Activated naive CD4-positive, alpha-beta T cell treated with anti-CD3 and anti-CD28 coated beads, Interleukin-2, amount 50 U/mL, for 24 hours (primary cell): ENCODE results near the gene PKMYT1.
A peak's percentile ranks its signal among the peaks of the same experiment; 100 is the strongest.

Experiments used
- H3K27ac Mint-ChIP-seq: one replicate; pipeline ENCODE4 v1.8.0; 2021; ENCODE audit warnings: mild to moderate bottlenecking, mixed read lengths
- H3K27me3 Mint-ChIP-seq: one replicate; pipeline ENCODE4 v1.8.0; 2021; ENCODE audit warnings: mixed read lengths
- H3K36me3 Mint-ChIP-seq: one replicate; pipeline ENCODE4 v1.8.0; 2021; ENCODE audit warnings: mixed read lengths
- H3K4me1 Mint-ChIP-seq: one replicate; pipeline ENCODE4 v1.8.0; 2021; ENCODE audit warnings: mixed read lengths
- H3K4me3 Mint-ChIP-seq: one replicate; pipeline ENCODE4 v1.8.0; 2021; ENCODE audit warnings: mild to moderate bottlenecking, mixed read lengths
- H3K9me3 Mint-ChIP-seq: one replicate; pipeline ENCODE4 v1.8.0; 2021; ENCODE audit warnings: mixed read lengths

PKMYT1 gene

DNA sequence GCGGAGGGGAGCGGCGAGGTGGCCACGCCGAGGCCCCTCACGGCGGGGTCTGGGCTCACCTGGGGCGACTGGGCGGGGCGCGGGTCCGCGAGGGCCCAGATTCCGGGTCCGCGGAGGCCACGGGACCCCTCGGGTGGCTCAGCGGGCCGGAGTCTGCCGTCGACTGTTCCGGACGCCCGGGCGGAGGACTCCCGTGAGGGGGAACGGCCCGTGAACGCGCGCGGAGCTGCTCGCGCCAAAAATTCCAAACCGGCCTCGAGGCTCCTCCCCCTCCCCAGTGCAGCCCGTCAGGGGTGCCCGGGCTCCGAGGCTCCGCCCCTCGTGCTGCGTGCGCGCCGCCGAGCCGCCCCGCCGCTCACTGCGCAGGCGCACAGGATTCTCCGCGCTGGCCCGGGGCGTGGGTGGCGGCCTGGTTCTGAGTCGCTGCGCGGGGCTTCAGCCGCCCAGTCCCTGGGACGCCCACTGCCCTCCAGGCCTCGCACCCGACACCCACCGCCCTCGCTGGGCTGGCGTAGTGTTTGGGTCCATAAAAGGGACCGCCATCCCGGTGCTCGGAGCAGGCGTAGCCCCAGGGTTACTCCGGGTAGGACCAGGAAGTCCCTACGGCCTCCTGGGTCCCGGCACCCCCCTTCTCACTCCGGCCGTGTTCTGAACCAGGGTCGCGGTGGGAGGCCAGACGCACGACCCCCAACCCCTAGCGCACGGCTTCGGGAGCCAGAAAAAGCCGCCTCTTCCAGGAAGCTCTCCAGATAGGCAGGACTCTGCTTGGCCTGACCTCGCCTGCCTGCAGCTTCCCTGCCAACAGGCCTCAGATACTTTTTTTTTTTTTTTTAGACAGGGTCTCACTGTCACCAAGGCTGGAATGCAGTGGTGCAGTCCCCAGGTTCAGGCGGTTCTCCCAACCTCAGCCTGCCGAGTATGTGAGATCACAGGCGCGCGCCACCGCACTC, at the start of gene PKMYT1:
TSS of gene PKMYT1 (minus strand) at position 220 of the 950 bp plus-strand sequence. CDS start 789 bp downstream, outside the sequence.
- no peak within 1 kb of the TSS for H3K27ac Mint-ChIP-seq
- H3K4me1 Mint-ChIP-seq, result peaks cover 16% of the 10 kb centered on the region
- no peaks in the 10 kb centered on the region for H3K9me3 Mint-ChIP-seq
- peak within 1 kb of the TSS; percentile 85 for H3K4me3 Mint-ChIP-seq
- H3K27me3 Mint-ChIP-seq, result no peaks in the 10 kb centered on the region
- H3K36me3 Mint-ChIP-seq, result no peaks in the 10 kb centered on the region

DNA sequence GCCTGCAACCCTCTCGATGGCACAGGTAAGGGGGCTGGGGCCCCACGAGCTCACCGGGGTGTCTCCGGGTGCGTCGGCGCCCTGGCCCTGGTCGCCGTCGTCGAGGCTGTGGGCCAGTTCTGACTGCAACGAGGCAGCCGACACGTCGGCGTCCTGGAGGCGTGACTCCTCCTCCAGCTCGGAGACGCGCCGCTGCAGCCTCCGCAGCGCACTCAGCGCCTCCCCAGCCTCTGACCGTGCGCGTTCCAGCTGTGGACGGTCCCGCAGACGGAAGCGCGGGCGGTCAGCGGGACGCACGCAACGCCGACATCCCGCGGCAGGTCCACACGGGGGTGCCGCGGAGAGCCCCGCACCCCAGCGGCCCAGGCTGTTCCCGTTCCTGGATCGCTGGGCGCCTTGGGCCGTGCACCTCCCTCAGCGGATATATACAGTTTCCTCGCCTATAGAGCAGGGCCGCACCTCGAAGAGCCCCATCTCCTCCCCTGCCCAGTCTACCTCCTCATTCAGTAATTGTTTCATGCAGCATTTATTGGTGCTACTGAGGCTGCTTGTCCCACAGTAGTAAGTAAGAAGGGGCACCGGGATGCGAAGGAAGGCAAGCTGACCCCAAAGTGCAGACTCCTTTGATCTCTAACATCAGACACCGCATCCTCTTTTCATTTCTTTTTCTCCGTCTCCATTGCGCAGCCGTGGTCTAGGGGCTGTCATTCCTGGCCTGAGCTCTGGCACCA, 49.4 kb upstream of the PKMYT1 start:
- peaks cover 2% of the 10 kb centered on the region for H3K36me3 Mint-ChIP-seq
- no peak overlapping the region for H3K27ac Mint-ChIP-seq
- peaks cover 18% of the 10 kb centered on the region for H3K4me1 Mint-ChIP-seq
- peaks cover 30% of the 10 kb centered on the region for H3K27me3 Mint-ChIP-seq
- H3K4me3 Mint-ChIP-seq, result peak overlapping the region; percentile 58
- H3K9me3 Mint-ChIP-seq, result no peaks in the 10 kb centered on the region

DNA sequence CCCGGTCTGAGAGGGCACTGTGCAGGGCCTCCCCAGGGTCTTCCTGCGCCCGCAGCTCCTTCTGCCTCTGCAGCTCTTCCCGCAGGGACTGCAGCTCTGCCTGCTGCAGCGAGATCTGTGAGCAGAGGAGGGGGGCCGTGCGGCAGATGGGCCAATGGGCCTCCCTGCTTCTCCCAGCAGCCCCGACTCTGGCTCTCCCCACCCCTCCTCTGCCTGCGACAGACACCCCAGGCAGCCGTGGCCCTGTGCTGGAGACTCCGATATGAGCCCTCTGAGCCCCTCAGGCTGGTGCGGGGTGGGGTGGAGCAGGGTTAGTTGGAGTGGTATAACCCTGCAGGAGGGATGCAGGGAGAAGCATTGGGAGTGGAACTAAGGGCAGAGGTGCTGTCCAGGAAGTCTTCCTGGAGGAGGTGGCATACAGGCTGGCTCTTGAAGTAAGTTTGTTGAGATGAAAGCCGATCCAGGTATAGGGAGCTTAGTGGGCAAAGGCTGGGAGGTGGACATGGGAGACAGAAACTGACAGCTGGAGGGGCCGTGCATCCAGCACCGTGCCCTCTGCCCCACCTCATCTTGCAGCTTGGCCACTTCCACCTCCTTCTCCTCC, 48.6 kb upstream of the PKMYT1 start:
- Mint-ChIP-seq H3K27me3 (peaks cover 26% of the 10 kb centered on the region), H3K36me3 (peaks cover 3% of the 10 kb centered on the region), H3K4me1 (peaks cover 24% of the 10 kb centered on the region), H3K27ac (peak overlapping the region; percentile 46), H3K9me3 (no peaks in the 10 kb centered on the region), H3K4me3 (peak overlapping the region; percentile 58)

DNA sequence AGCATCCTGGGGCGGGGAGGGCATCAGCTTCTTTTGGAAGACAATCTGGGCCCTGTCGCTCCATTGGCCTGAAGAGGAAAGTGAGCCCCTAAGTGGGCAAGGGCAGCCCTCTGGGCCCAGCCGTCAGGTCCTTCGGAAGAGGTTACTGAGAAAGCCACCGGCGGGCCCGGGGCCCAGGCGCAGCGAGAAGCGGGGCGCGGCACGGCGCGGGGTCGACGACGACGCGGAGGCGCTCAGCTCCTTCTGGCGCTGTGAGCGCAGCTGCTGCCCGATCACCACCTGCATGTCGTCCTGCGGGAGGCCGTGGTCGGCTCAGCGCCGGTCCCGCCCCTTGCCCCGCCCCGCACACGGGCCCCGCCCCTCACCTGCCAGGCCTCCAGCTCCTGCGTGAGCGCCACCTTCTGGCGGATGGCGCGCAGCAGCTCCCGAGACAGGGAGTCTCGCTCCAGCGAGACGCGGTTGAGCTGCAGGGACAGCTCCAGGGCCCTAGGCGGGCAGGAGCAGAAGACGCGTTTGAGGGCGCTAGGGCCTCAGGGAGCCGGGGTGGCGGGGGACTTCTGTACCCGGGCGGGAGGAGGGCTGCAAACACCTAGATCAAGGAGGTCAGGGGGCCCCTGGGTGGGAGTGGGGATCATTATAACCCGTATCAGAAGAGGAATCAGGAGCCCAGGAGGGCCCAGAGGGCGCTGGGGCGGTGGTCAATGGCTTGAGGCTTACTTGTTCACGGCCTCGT, 47.9 kb upstream of the PKMYT1 start:
- peaks cover 27% of the 10 kb centered on the region for H3K4me1 Mint-ChIP-seq
- no peaks in the 10 kb centered on the region for H3K9me3 Mint-ChIP-seq
- H3K27ac Mint-ChIP-seq, result no peak overlapping the region
- peaks cover 21% of the 10 kb centered on the region for H3K27me3 Mint-ChIP-seq
- peak overlapping the region; percentile 65 for H3K4me3 Mint-ChIP-seq
- H3K36me3 Mint-ChIP-seq, result peaks cover 3% of the 10 kb centered on the region

DNA sequence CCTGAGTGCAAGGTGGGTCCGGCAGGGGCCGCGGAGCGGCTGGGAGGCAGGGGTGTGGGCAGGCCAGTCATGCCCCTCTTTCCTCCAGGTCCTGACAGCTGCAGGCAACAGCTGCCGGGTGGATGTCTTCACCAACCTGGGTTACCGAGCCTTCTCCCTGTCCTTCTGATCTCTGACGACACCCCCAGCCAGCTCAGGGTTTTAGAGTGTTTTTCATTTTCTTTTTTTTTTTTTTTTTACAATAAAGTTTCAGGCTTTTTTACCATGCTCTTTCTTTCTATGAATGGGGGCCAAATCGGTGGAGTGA, 47.2 kb upstream of the PKMYT1 start:
- H3K4me1 Mint-ChIP-seq, result peaks cover 34% of the 10 kb centered on the region
- peaks cover 3% of the 10 kb centered on the region for H3K36me3 Mint-ChIP-seq
- H3K9me3 Mint-ChIP-seq, result no peaks in the 10 kb centered on the region
- H3K27me3 Mint-ChIP-seq, result peaks cover 15% of the 10 kb centered on the region
- H3K4me3 Mint-ChIP-seq, result no peak overlapping the region
- H3K27ac Mint-ChIP-seq, result no peak overlapping the region

DNA sequence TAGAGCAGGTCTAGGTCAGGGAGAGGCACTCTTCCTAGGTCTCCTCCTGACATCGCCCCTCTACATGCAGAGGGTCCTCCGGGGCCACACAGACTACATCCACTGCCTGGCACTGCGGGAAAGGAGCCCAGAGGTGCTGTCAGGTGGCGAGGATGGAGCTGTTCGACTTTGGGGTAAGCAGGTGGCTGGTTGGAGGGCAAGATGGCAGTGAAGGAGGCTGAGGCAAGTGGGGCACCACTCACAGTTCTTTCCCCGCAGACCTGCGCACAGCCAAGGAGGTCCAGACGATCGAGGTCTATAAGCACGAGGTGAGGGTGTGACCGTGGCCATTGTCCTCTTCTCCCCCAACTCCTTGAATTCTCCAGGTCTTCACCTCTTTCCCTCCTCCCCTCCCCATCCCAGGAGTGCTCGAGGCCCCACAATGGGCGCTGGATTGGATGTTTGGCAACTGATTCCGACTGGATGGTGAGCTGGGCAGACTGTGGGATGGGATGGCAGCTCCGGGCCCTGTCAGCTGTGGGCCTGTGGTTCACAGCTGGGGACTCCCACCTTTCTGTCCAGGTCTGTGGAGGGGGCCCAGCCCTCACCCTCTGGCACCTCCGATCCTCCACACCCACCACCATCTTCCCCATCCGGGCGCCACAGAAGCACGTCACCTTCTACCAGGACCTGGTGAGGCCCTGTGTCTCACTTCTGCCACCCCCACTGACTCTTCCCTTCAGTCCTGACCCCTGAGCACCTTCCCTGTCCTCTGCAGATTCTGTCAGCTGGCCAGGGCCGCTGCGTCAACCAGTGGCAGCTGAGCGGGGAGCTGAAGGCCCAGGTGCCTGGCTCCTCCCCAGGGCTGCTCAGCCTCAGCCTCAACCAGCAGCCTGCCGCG, 46.6 kb upstream of the PKMYT1 start:
- no peaks in the 10 kb centered on the region for H3K9me3 Mint-ChIP-seq
- no peak overlapping the region for H3K4me3 Mint-ChIP-seq
- H3K27ac Mint-ChIP-seq, result no peak overlapping the region
- H3K27me3 Mint-ChIP-seq, result peaks cover 12% of the 10 kb centered on the region
- H3K36me3 Mint-ChIP-seq, result peaks cover 3% of the 10 kb centered on the region
- H3K4me1 Mint-ChIP-seq, result peaks cover 40% of the 10 kb centered on the region

DNA sequence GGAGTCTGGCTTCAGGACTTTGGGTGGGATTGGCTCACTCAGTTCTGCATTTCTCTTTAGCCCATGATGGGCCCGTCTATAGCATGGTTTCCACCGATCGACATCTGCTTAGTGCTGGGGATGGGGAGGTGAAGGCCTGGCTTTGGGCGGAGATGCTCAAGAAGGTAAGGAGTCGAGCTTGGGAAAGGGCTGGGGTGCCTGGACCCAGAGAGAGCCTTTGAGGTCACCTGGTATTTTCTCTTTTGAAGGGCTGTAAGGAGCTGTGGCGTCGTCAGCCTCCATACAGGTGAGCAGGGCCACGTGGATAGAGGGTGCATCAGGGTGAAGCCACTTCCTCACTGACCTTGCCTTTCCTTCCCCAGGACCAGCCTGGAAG, 45.7 kb upstream of the PKMYT1 start:
- Mint-ChIP-seq H3K4me3 (no peak overlapping the region), H3K27me3 (peaks cover 9% of the 10 kb centered on the region), H3K9me3 (no peaks in the 10 kb centered on the region), H3K27ac (no peak overlapping the region), H3K36me3 (peaks cover 3% of the 10 kb centered on the region), H3K4me1 (peaks cover 48% of the 10 kb centered on the region)

DNA sequence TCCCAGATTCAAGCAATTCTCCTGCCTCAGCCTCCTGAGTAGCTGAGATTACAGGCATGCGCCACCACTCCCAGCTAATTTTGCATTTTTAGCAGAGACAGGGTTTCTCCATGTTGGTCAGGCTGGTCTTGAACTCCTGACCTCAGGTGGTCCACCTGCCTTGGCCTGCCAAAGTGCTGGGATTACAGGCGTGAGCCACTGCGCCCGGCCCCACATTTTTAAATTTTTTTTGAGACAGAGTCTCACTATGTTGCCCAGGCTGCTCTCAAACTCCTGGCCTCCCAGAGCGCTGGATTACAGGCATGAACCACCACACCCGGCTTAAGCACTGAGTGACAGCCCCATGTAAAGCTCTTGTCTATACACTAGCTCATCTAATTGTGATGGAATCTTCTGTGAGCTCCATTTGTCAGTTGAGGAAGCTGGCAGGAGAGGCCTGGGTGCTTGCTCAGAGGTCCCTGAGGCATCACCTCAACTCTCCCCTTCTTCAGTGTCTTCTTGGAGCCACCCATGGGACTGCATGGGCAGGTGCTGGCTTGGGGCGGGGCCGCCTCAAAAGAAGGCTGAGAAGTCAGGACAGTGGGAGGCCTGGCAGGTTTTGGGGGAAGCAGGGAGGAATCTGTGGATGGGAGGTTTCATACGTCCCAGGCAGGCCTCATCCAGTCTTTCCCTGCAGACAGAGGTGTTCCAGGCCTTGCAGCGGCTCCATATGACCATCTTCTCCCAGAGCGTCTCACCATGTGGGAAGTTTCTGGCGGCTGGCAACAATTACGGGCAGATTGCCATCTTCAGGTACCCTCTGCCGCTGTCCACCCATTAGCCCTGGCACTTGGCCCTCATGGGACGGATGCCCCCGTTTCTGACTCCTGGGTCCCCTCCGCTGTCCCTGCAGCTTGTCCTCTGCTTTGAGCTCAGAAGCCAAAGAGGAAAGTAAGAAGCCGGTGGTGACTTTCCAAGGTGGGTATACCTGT, 45.1 kb upstream of the PKMYT1 start:
- Mint-ChIP-seq H3K4me1 (peaks cover 51% of the 10 kb centered on the region), H3K27ac (no peak overlapping the region), H3K27me3 (peaks cover 9% of the 10 kb centered on the region), H3K9me3 (no peaks in the 10 kb centered on the region), H3K36me3 (peaks cover 3% of the 10 kb centered on the region), H3K4me3 (peak overlapping the region; percentile 55)

DNA sequence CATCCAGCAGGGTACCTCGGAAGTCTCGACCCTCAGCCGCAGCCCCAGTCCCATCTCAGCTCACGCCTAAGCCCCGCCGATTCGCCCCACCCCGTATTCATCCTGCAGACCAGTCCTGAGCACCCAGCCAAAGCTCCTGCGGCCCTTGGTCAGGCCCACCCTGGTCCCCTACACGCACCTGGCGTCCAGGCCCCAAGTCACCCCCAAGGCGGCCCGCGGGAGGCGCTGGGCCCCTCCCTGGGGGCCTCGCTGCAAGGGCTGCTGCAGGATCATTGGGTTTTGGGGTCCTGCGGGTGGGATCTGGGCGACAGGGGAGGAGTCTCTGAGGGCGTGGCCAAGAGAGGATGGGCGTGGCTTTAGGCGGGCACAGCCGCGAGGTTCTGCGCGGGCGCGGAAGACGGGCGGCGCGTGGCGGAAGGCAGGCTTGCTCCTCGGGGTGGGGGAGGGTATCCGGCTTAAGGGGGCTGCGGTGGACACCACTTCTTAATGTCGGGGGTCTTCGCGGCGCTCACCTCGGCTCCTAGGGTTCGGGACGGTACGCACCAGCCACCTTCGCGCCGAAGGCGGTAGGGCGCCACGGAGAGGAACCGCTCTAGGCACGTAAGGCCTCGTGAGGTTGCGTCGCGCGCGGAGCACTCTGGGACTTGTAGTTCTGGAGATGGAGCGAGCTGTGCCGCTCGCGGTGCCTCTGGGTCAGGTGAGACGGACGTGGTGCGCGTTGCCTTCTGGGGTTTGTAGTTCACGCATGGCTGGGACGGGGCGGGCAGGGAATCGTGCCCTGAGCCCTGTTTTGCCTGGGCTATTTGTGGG, 43.6 kb upstream of the PKMYT1 start, which contains the start of the genes HCFC1R1 and THOC6:
TSS of gene HCFC1R1 (minus strand) at position 274 of the 810 bp plus-strand sequence. CDS start at position 273, 1 bp downstream.
TSS of gene THOC6 (plus strand) at position 367 of the 810 bp plus-strand sequence. CDS start at position 659, 292 bp downstream.
- H3K4me3 Mint-ChIP-seq, result peak within 1 kb of the TSS; percentile 97
- H3K9me3 Mint-ChIP-seq, result no peaks in the 10 kb centered on the region
- peaks cover under 1% of the 10 kb centered on the region for H3K27me3 Mint-ChIP-seq
- peaks cover 3% of the 10 kb centered on the region for H3K36me3 Mint-ChIP-seq
- H3K4me1 Mint-ChIP-seq, result peaks cover 49% of the 10 kb centered on the region
- H3K27ac Mint-ChIP-seq, result peak within 1 kb of the TSS; percentile 98

DNA sequence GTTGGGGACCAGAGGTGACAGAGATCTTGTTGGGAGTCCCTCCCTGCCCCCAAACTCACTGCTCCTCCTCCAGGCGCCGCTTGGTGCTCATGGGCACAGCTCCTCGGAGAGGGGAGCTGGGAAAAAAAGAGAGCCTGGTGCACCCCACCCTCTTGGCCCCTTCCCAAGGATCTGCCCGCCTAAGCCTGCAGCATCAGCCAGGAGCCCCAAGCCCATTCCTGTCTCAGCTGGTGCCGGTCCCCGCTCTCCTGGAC, 43.1 kb upstream of the PKMYT1 start:
- Mint-ChIP-seq H3K36me3 (peaks cover 3% of the 10 kb centered on the region), H3K9me3 (no peaks in the 10 kb centered on the region), H3K27ac (peak overlapping the region; percentile 98), H3K4me1 (peaks cover 47% of the 10 kb centered on the region), H3K4me3 (peak overlapping the region; percentile 97), H3K27me3 (no peaks in the 10 kb centered on the region)

DNA sequence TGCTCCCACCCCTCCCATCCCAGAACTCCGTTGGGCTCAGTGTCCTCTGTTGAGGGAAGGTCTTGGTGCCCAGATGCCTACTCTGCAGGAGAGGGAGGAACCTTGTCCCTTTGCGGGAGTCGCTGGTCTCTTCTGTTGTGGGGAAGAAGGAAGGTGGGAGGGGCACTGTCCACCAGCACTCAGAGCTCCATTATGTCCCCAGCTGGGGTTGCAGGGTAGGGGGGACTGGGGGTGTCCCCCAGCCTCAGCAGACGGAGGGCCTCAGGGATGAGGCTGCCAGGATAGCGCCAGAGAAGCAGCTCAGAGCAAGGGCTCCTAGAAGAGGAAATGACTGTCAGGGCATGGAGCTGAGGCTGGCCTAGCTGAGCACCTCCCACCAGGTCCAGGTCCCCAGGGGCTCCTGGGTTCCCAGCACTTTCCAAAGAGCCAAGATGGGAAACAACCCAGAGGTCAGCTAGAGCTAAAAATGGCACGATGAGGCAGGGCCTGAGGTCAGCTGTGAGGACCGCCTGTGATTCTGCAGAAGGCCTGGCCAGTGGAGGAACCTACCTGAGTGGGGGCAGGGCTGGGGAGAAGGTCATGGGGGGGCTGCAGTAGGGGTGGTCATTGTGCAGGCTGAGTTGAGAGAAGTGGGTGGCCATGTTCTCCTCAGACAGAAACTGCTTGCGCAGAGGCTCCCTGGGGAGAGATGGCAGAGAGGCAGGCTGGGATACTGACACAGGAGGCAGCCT, 42.6 kb upstream of the PKMYT1 start:
- Mint-ChIP-seq H3K4me1 (peaks cover 47% of the 10 kb centered on the region), H3K36me3 (peaks cover 3% of the 10 kb centered on the region), H3K9me3 (no peaks in the 10 kb centered on the region), H3K27ac (peak overlapping the region; percentile 93), H3K27me3 (no peaks in the 10 kb centered on the region), H3K4me3 (peak overlapping the region; percentile 97)

DNA sequence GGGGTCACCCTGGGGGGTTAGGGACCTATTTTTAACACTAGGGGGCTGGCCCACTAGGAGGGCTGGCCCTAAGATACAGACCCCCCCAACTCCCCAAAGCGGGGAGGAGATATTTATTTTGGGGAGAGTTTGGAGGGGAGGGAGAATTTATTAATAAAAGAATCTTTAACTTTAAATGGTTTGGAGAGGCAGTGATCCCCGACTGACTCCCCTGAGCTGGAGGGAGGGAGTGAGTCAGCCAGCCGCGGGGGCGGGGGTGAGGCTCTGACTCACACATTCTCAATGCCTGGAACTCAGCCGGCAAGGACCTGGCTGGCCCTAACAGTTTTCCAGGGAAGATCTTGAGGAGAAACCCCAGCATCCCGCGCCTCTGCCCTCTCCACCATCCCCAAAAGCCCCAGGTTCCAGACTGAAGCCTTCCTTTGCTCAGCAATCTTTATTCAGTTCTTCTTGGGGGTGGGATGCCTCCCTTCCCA, 42.0 kb upstream of the PKMYT1 start:
- H3K4me1 Mint-ChIP-seq, result peaks cover 47% of the 10 kb centered on the region
- no peaks in the 10 kb centered on the region for H3K9me3 Mint-ChIP-seq
- no peaks in the 10 kb centered on the region for H3K27me3 Mint-ChIP-seq
- peak overlapping the region; percentile 93 for H3K27ac Mint-ChIP-seq
- H3K4me3 Mint-ChIP-seq, result peak overlapping the region; percentile 97
- peaks cover 3% of the 10 kb centered on the region for H3K36me3 Mint-ChIP-seq
